NCI-H1048 (cell line): ENCODE results near the gene HEXB.
A peak's percentile ranks its signal among the peaks of the same experiment; 100 is the strongest.
"Not testable (repeated sequence)": the region's sequence is repeated elsewhere in the genome, so short reads cannot be mapped to it uniquely, and the experiment has no call there.

Experiments used
- DNase-seq: peaks from one replicate; lab custom pipeline; 2025; lab: John Stamatoyannopoulos, UW

The HEXB gene

GRCh38 chr5:74738406-74738805 lies 53.4 kb downstream of the HEXB start:
- no peak for DNase-seq

GRCh38 chr5:74748742-74749141 lies 63.7 kb downstream of the HEXB start:
- not testable (repeated sequence) for DNase-seq

- DNase-seq = no peak
Observed at GRCh38 chr5:74761241-74761640, 76.2 kb downstream of the HEXB start.

DNA sequence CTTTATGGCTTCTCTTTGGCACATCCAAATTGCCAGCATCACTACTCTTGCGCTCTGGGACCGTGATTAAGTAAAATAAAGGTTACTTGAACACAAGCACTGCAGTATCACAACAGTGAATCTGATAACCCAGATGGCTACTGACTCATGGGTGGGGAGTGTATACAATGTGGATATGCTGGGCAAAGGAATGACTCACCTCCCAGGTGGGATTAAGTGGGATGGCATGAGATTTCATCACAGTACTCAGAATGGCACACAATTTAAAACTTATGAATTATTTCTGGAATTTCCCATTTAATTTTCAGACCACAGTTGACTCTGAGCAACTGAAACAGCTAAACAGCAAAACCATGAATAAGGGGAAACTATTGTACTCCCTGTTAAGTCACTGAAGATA lies 77.6 kb downstream of the HEXB start:
- DNase-seq = no peak

DNA sequence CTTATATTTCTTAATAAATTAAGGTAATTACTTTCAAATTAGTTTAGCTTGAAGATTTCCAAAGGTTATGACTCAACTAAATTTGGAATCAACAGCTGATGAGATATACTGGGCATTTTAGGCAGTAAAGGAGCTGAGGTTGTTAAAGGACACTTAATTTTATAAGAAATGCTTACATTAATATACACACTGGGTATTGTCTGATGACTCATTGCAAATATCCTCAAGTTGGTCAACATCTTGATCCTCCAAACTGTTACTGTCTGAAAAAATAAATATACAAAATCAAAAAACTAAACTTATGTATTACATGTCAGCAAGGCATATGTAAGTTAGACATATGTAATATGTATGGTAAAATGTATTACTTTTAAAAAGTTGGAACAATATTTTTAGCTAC lies 78.5 kb downstream of the HEXB start:
- DNase-seq = no peak

DNA sequence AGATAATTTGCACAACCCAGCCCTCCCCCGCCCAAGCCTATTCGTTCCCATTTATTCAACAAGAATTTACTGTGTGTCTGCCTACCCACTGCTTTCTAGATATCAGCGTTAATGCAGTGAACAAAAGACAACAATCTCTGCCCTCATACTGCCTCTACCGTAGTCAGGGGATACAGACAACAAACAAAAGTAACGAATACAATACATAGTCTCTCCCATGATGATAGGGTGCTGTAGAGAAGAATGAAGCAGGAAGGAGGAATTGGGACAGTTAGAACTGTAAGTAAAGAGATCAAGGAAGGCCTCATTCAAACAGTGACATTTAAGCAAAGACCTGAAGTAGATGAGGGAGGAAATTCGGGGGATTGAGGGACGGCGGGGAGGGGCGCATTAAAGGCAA lies 80.2 kb downstream of the HEXB start:
- DNase-seq = no peak

GRCh38 chr5:74765929-74766328 lies 80.9 kb downstream of the HEXB start:
- no peak for DNase-seq

DNA sequence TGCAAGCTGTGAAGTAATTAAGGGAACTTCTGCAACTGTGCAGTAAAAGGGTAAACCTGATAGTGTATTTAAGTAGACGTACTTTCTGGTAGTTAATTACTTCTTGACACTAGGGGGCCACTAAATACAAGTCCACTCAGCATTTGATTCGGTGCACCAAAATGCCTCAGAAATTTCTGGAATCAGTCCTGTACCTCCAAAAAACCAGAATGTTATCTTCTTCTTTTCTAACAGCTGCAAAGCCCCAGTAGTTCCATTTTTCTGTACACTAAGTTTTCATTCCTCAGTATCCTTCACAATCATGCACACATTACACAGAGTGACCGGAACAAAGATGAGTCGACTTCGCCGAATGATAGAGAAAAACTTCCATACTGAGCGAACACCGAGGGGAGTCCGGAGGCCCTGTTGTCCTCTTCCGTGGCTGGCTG lies 81.4 kb downstream of the HEXB start:
- DNase-seq = peak; percentile 1

DNA sequence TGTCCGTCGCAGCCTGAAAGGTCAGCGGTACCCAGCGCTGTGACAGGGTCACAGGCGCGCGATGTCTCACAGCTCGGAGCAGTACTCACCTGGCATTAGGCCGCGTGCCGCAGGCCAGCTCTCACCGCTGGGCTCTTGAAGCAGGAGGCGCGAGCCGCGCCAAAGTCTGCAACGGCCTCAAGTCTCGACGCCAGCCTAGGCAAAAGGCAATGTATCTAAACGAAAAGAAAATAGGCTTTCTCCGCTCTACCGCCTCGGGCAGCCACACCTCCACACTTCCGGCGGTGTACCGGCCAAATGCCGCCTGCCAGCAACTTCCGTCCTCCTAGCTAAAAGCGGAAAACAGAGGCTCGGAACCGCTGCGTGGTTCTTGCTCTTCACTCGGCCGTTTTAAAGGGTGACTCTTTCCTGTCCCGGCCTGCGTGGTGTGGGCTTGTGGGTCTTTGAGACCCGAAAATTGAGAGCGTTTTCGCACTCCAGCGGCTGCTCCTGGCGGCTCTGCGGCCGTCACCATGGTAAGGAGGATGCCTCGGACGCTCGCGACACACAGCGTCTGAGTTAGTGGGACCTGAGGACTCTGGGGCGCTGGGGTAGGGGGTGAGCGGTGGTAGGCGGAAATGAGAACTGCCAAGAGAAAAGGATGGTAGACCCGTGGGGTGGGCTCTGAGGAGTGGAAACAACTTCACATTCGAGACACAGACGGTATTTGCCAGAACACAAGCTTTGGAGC lies 82.0 kb downstream of the HEXB start, which contains the start of the genes GFM2 and NSA2:
TSS of gene GFM2 (minus strand) at position 269 of the 730 bp plus-strand sequence. CDS start 3,375 bp downstream, outside the sequence.
TSS of gene NSA2 (plus strand) at position 401 of the 730 bp plus-strand sequence. CDS start at position 513, 112 bp downstream.
- peak; percentile 76 for DNase-seq

DNA sequence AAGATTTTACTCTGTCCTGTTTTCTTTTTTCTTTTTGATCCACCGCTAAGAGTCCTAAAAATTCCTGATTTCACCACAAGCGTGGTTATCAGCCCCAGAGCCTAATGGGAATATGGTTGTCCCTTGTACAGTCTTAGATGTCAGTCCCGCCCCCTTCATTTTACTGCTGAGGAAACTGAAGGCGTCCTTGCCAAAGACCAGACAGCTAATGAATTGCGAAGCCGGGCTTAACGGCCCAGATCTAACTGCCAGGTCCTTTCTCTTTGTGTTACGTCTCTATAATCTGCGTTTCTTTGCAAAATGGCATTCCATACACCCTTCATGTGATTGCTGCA lies 82.5 kb downstream of the HEXB start:
- DNase-seq = no peak
